CD1c-positive myeloid dendritic cell (primary cell): ENCODE measurements around the gene ST6GALNAC4.
A peak's percentile ranks its signal among the peaks of the same experiment; 100 is the strongest.

ENCODE experiments used
- DNase-seq: peaks from one replicate; pipeline ENCODE4 v3.0.0-alpha.2; 2016; ENCODE audit errors: extremely low spot score

Gene ST6GALNAC4

GRCh38 chr9:127912296-127912695 is 4.5 kb downstream of the ST6GALNAC4 start:
- no peak for DNase-seq

GRCh38 chr9:127910613-127911205 is 6.1 kb downstream of the ST6GALNAC4 start:
- DNase-seq, result no peak

- DNase-seq, result no peak
These were observed 7.0 kb downstream of the ST6GALNAC4 start for GRCh38 chr9:127909839-127910273.

GRCh38 chr9:127908660-127908926 is 8.2 kb downstream of the ST6GALNAC4 start:
- DNase-seq, result no peak

- no peak for DNase-seq
These were observed 8.8 kb downstream of the ST6GALNAC4 start for GRCh38 chr9:127907867-127908659.

GRCh38 chr9:127905788-127906191 is 11.1 kb downstream of the ST6GALNAC4 start:
- DNase-seq, result no peak

- no peak for DNase-seq
These were observed 11.7 kb downstream of the ST6GALNAC4 start for GRCh38 chr9:127905004-127905728.

GRCh38 chr9:127904561-127905003 is 12.3 kb downstream of the ST6GALNAC4 start:
- DNase-seq, result peak; percentile 52

- no peak for DNase-seq
These were observed 13.0 kb downstream of the ST6GALNAC4 start for GRCh38 chr9:127903557-127904475.

GRCh38 chr9:127899128-127899943 is 17.5 kb downstream of the ST6GALNAC4 start, which contains the start of gene ST6GALNAC6:
ST6GALNAC6 (minus strand) TSS chr9:127899603; CDS start chr9:127897981, 1,622 bp downstream.
- peak; percentile 84 for DNase-seq

- peak; percentile 27 for DNase-seq
These were observed 18.3 kb downstream of the ST6GALNAC4 start for GRCh38 chr9:127898433-127899127.

GRCh38 chr9:127897193-127897692 is 19.6 kb downstream of the ST6GALNAC4 start:
- DNase-seq, result peak; percentile 90

GRCh38 chr9:127896395-127897192 is 20.2 kb downstream of the ST6GALNAC4 start:
- DNase-seq, result no peak

GRCh38 chr9:127895811-127896210 is 21.0 kb downstream of the ST6GALNAC4 start:
- DNase-seq, result no peak

GRCh38 chr9:127893392-127893791 is 23.4 kb downstream of the ST6GALNAC4 start:
- DNase-seq, result no peak

- no peak for DNase-seq
These were observed 24.0 kb downstream of the ST6GALNAC4 start for GRCh38 chr9:127892831-127893230.

GRCh38 chr9:127890053-127890452 is 26.8 kb downstream of the ST6GALNAC4 start:
- DNase-seq, result no peak

- DNase-seq, result no peak
These were observed 29.0 kb downstream of the ST6GALNAC4 start for GRCh38 chr9:127887792-127888191.

GRCh38 chr9:127886401-127886972 is 30.4 kb downstream of the ST6GALNAC4 start:
- no peak for DNase-seq
